Measurements from ENCODE around the gene GPR75.

GPR75 gene

GRCh38 chr2:53859206-53860181 lies at the start of gene GPR75:
TSS of gene GPR75 (minus strand) at chr2:53859967. CDS start at chr2:53854756, 5,211 bp downstream.
- no peak for DNase-seq

- no peak for DNase-seq
These were observed 47.8 kb upstream of the GPR75 start for GRCh38 chr2:53907582-53907981.

GRCh38 chr2:53905396-53905795 lies 45.6 kb upstream of the GPR75 start:
- DNase-seq, result no peak

GRCh38 chr2:53903011-53903410 lies 43.2 kb upstream of the GPR75 start:
- DNase-seq, result no peak

- no peak for DNase-seq
These were observed 41.4 kb upstream of the GPR75 start for GRCh38 chr2:53901192-53901591.

GRCh38 chr2:53896864-53897263 lies 37.1 kb upstream of the GPR75 start:
- no peak for DNase-seq

- DNase-seq, result no peak
These were observed 26.9 kb upstream of the GPR75 start for GRCh38 chr2:53886406-53887280.

GRCh38 chr2:53884883-53885282 lies 25.1 kb upstream of the GPR75 start:
- DNase-seq, result no peak

GRCh38 chr2:53881986-53882385 lies 22.2 kb upstream of the GPR75 start:
- no peak for DNase-seq

GRCh38 chr2:53881360-53881759 lies 21.6 kb upstream of the GPR75 start:
- no peak for DNase-seq

GRCh38 chr2:53880756-53881155 lies 21.0 kb upstream of the GPR75 start:
- DNase-seq, result no peak

GRCh38 chr2:53877556-53877955 lies 17.8 kb upstream of the GPR75 start:
- DNase-seq, result no peak

GRCh38 chr2:53877112-53877511 lies 17.3 kb upstream of the GPR75 start:
- no peak for DNase-seq

- DNase-seq, result no peak
These were observed 14.7 kb upstream of the GPR75 start for GRCh38 chr2:53874401-53874950.

- DNase-seq, result no peak
These were observed 8.0 kb upstream of the GPR75 start for GRCh38 chr2:53867773-53868172.

- DNase-seq, result no peak
These were observed 7.4 kb upstream of the GPR75 start for GRCh38 chr2:53867169-53867568.

- DNase-seq, result no peak
These were observed 6.2 kb upstream of the GPR75 start for GRCh38 chr2:53865962-53866361.

GRCh38 chr2:53865264-53865663 lies 5.5 kb upstream of the GPR75 start:
- DNase-seq, result no peak

GRCh38 chr2:53863538-53864227 lies 3.9 kb upstream of the GPR75 start:
- DNase-seq, result no peak

GRCh38 chr2:53861824-53862223 lies 2.1 kb upstream of the GPR75 start:
- DNase-seq, result no peak

- DNase-seq, result no peak
These were observed 3.5 kb downstream of the GPR75 start for GRCh38 chr2:53856272-53856671.

GRCh38 chr2:53854678-53855077 lies 5.1 kb downstream of the GPR75 start:
- DNase-seq, result no peak

GRCh38 chr2:53852532-53852931 lies 7.2 kb downstream of the GPR75 start:
- no peak for DNase-seq
